CD4-positive, alpha-beta T cell treated with Interleukin-15 for 1 hour (primary cell): ENCODE measurements around the gene MAPK8.

ENCODE experiments used
- DNase-seq: peaks from one replicate; pipeline ENCODE4 v3.0.0-alpha.2; 2020

The MAPK8 gene

DNA sequence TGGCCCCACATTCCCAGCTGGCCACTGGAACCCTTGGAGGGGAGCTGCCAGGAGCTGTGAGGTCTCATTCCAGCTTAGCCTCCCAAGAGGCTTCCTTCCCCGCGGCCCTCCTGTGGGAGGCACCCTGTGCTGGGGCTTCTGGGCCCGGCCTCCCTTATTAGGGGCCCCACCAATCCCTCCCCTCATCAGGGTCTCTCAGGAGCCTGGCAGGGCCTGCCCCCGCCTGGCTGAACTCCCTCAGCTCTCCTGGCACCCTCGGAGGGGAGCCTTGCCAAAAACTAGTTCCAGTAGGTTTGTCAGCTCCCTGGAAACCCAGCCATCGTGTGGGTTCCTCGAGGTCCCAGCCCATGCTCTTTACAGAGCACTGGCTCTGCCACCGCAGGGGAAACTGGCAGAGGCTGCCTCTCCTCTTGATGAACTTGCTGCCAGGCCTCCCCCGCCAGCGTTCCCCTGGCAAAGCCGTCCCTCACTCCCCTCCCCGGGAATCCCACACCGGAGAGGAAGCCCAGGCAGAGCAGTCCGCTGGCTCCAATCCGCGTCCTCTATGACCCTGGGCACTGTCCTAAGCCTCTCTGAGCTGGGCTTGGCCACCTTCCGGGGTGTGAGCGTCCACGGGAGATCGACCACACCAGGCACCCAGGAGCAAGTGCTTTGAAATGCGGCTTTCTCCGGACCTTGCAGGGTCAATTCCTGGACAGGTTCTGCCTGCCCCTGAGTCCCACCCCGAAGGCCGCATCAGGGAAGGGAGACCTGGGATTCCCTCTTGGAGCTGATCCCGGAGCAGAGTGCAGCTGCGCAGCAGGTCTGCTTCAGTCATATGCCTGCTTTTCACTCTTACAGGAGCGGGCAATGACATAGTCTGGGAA is 158.6 kb downstream of the MAPK8 start:
- peak; percentile 13 for DNase-seq

GRCh38 chr10:48465860-48466521 is 159.5 kb downstream of the MAPK8 start:
- peak; percentile 14 for DNase-seq

DNA sequence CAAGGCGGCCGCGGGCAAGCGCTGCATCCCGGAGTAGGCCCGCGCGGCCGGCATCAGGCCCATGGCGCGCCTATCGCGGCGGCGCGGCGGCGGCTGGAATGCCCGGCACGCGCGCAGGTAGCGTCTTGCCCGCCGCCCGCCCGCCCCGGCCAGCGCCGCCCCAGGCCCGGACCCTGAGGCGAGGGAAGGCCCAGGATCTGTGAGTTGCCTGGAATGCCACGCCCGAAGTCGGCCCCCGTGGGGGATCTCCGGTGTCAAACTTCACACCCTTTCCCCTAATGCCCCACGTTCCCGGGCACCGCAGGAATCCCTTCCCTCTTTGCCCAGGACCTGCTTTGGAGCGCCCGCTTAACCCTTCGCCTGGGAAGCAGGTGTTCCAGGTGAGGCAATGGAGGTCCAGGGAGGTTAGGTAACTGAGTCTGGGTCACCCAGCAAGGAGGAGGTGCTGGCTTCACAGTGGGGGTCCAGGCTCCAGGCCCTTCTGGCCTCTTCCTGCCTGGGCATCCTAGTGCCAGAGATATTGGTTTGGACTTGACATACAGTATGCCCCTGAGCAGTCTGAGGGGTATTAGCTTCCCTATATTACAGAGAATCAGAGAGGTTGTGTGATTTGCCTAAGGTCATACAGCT is 160.2 kb downstream of the MAPK8 start:
- peak; percentile 10 for DNase-seq

DNA sequence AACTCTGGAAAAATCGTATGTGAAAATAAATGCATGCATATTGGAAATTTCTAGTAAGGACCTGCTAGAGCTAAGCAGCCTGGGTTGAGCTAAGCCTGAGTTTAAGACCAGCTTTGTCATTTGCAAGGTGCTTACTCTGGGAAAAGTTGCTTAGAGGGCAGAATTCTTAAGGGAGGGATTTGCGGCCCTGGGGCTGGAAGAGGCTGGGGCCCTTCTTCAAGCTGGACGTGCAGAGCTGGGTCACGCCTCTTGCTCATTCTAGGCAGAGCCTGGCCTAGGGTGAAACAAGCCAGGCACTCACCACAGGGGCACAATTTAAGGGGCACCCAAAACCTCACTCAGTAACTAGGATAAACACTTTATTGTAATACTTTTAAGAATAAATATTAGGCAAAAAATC is 161.2 kb downstream of the MAPK8 start:
- no peak for DNase-seq

- peak; percentile 6 for DNase-seq
These were observed 161.8 kb downstream of the MAPK8 start for GRCh38 chr10:48468130-48468790.

DNA sequence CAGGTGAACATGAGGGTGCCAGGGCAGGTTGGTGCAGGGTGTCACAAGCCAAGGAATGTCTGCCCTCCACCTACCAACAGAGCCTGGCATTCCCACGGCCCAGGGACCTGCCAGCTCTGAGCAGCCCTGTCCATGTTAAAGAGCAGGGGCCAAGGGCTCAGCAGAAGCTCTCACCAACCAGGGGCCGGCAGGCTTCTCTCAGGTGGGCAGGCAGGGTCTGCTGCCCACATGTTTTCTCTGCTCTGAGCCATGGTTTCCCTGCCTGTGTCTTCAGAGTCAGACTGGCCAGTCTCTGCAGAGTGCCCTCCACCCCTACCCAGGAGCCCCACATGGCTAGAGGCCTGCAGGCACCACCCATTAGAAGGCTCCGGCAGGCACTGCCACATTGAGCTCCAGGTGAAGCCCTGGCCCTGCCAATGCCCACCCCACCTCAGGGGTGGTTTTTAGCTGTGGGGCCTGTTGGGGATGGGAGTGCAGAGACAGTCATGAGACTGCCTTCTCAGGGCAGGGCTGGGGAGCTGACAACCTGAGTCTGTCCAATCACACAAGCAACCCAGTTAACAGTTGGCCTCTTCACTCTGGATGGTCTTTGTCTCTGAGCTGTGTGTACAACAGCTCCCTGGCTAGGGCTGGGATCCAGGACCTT is 162.5 kb downstream of the MAPK8 start:
- peak; percentile 10 for DNase-seq

GRCh38 chr10:48469516-48470020 is 163.1 kb downstream of the MAPK8 start:
- peak; percentile 6 for DNase-seq

DNA sequence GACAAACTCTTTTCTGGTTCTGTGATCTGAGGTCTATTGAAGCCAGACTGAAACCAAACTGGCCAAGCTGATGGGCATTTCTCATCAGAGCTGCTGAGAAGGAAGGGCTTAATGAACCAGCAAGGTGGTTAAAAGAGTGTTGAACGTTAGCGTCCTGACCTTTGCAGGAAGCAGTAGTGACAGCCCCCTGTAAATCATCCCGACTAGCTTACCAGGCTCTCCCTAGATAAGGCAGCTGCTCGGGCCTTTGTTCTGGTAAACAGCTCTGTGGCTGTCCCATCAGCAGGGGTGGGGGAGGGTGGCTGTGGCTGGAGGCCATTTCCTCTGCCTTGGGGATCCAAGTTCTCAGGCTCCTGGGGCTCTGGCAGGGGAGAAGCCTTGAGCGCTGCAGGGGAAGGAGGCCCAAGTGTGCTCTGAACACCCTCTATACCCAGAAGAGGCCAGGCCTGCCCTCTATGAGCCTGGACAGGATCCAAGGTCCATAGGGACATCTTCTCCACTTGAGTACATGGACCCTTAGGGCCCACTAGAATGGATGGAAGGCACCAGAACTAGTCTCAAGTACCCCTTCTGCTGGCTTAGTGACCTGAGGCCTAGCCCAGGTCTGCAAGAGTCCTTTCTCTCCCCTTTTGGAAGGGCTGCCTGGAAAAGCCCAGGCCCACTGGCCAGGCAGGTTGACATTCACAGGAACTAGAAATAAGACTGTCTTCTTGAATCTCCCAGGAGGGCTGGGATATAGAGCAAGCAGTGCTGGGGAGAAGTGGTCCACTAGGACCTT is 163.8 kb downstream of the MAPK8 start:
- no peak for DNase-seq

DNA sequence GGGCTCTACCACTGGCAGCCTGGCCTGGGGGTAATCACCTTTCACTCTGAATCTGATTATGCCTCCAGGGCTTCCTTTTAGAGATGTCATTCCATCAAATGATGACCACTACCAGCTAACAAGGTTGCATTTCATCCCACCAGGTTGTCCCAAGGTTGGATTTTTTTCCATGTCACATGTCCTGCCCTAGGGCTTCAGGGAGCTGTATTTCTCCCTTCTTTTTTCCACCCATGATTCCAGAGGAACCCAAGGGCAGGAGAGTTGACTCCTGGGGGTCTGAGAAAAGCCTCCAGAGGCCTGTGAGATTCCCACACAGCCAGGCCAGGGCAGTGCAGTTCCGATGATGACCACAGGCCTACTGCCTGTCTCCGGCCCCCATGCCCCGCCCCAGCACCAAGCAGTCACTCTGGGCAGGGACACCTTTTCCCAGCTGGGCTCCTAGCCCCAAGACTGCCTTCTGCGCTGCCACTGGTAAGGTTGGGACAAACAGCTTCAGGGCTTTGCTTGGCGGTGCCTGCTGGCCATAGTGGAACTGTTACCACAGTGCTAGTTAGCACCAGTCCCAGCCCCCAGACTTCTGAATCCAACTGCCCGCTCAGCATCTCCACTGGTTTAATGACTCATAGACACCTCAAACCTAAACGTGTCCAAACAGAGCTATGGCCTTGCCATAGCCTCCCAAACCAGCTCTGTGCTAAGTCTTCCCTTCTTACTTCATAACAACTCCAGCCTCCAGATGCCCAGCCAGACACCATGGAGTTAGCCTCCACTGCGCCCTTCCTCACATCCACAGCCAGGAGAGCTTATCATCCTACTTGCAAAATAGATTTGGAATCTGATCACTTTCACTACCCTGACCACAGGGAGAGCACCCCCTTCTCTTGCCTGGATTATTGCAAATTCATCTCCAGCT is 164.7 kb downstream of the MAPK8 start:
- peak; percentile 2 for DNase-seq

GRCh38 chr10:48472501-48473069 is 166.1 kb downstream of the MAPK8 start:
- peak; percentile 13 for DNase-seq

- peak; percentile 4 for DNase-seq
These were observed 167.2 kb downstream of the MAPK8 start for GRCh38 chr10:48473704-48474103.

DNA sequence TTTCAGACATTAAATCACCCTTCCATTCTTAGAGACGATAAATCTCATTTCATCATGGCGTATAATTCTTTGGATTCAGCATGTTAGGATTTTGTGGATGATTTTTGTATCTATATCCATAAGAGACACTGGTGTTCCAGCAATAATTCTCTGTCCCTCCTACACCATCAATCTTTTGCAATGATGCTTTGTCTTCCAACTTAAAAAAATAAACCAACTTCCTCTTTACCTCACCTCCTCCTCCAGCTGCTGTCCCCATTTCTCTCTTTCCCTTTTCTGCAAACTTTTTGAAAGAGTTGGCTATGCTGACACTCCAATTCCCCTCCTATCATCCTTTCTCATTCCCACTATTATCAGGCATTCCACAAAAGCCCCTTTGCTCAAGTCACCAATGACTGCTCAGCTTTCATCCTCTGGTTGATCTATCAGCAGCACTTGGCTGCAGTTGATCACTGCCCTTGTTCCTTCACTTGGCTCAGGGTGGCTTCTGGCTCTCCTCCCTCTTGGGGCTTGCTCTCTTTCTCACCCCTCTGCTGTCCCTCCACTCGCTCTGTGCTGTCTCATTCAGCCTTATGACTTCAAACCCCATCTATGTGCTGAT is 168.4 kb downstream of the MAPK8 start:
- no peak for DNase-seq

GRCh38 chr10:48475943-48476278 is 169.4 kb downstream of the MAPK8 start:
- DNase-seq: no peak

DNA sequence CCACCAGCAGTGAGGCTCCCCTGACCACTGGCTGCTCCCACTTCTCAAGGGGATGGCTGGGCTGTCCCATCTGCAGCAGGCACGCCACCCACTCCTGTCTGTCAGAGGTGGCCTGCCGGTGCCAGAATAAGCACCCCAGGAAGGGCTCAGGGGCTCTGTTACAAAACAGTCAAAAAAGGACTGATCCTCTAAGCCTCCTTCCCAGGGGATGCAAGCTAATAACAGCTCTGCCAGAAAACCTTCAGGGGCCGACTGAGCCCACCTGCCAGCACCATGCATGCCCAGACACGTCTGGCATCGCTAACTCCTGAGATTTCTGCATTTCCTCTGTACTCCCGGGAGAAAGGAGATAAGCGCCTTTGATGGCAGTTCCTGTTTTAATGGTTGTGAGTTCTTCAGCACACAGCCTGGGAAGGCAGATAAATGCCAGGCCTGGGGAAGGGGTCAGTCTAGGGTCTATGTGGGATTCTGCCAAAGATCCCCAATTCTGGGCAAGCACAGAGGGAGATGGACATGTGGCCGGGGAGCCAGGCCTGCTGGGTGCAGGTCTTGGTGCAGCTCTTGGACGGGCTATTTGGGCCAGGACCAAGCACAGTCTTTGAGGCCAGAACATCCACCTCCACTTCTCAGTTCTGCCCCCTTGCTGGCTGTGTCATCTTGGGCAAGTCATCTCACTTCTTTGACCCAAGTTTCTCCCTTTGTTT is 170.0 kb downstream of the MAPK8 start:
- no peak for DNase-seq

GRCh38 chr10:48477141-48477540 is 170.7 kb downstream of the MAPK8 start:
- DNase-seq: no peak

DNA sequence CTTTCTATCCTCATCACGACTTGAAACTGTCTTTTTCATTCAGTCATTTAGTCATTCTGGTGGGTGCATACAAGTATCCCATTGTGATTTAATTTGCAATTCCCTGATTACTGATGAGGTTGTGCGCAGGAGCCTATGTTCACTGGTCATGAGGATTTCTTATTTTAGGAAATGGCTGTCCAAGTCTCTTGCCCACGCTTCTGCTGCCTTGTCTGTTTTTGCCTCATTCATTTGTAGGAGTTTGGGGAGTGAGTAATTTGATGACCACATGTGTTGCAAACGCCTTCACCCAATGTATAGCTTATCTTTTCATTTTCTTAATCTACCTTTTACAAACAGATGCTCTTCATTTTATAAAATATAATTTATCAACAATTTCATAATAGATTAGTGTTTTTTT is 171.1 kb downstream of the MAPK8 start:
- DNase-seq: no peak

DNA sequence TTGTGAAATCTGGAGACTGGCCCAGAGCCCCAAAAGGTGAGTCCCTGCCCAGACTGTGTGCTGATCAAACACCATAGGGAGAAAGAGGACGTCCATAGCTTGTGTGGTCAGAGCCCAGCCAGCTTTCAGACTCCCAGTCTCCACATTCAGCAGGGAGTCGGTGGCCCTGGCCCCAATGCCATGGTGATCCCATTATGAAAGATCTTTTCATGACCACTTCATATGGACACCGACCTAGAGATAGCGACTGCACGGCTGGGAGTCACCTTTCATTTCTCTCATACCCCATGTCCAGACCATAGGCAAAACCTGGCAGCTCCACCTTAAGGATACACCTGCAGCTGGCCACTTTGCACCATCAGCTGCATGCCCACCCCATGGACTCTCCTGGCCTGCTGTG is 172.0 kb downstream of the MAPK8 start:
- peak; percentile 6 for DNase-seq

- DNase-seq: peak; percentile 10
These were observed 172.7 kb downstream of the MAPK8 start for GRCh38 chr10:48478980-48479811.
